SIG-M5 treated with dmso at 0.1 percent for 504 hours (cell line): ENCODE data around the gene TRIM62.
"Not testable (repeated sequence)": the region's sequence is repeated elsewhere in the genome, so short reads cannot be mapped to it uniquely, and the experiment has no call there.

ENCODE experiments used
- DNase-seq: peaks from one replicate; lab custom pipeline; 2025; ENCODE audit not compliant: unreplicated experiment; lab: John Stamatoyannopoulos, UW

The TRIM62 gene

GRCh38 chr1:33140153-33141149, 41.4 kb downstream of the TRIM62 start:
- DNase-seq = no peak

GRCh38 chr1:33137800-33138199, 44.0 kb downstream of the TRIM62 start:
- DNase-seq = peak; percentile 19

- DNase-seq = not testable (repeated sequence)
Measured at GRCh38 chr1:33136041-33136440, 45.8 kb downstream of the TRIM62 start.

- no peak for DNase-seq
Measured at GRCh38 chr1:33133478-33134105, 48.3 kb downstream of the TRIM62 start.

GRCh38 chr1:33132549-33132948, 49.3 kb downstream of the TRIM62 start:
- no peak for DNase-seq

GRCh38 chr1:33131191-33131590, 50.7 kb downstream of the TRIM62 start:
- DNase-seq = no peak

- DNase-seq = peak; percentile 9
Measured at GRCh38 chr1:33130297-33130696, 51.5 kb downstream of the TRIM62 start.

GRCh38 chr1:33128781-33129180, 53.1 kb downstream of the TRIM62 start:
- no peak for DNase-seq

GRCh38 chr1:33127001-33127823, 54.6 kb downstream of the TRIM62 start:
- peak; percentile 98 for DNase-seq

- DNase-seq = no peak
Measured at GRCh38 chr1:33126411-33127000, 55.3 kb downstream of the TRIM62 start.

GRCh38 chr1:33124647-33125046, 57.2 kb downstream of the TRIM62 start:
- DNase-seq = not testable (repeated sequence)

GRCh38 chr1:33123266-33123665, 58.6 kb downstream of the TRIM62 start:
- no peak for DNase-seq

- no peak for DNase-seq
Measured at GRCh38 chr1:33122483-33123178, 59.2 kb downstream of the TRIM62 start.

GRCh38 chr1:33121728-33122127, 60.1 kb downstream of the TRIM62 start:
- no peak for DNase-seq

- DNase-seq = no peak
Measured at GRCh38 chr1:33120436-33121231, 61.2 kb downstream of the TRIM62 start.

- DNase-seq = no peak
Measured at GRCh38 chr1:33119532-33120217, 62.2 kb downstream of the TRIM62 start.

- no peak for DNase-seq
Measured at GRCh38 chr1:33119050-33119449, 62.8 kb downstream of the TRIM62 start.

GRCh38 chr1:33118274-33118673, 63.6 kb downstream of the TRIM62 start:
- DNase-seq = no peak
